ENCODE data around the gene GNGT2. TPM values are rescaled to one million over a fixed set of nuclear protein-coding genes. Genes with fewer than 3 reads are reported as not detected.

GNGT2 gene
- total and polyA plus RNA-seq, 4 donors = 1.8 to 12.3 (median 7.3) TPM

DNA sequence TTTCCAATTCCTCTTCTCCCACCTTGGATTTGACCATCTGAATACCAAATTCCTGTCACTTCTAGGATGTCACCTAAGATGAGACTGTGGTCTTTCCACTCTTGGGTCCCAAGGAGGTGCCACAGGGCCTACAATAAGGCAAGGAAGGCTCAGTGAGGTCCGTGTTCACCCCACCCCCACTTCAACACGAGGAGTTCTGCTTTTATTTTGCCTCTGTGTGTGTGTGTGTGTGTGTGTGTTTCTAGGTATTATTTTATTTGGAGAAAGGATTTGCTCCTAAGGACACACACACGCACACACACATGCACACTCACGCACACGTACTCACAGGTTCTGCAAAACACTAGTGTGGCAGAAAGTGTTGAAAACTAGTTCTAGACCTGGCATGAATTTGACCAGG, 44.8 kb upstream of the GNGT2 start:
- no peak for DNase-seq
- Histone ChIP-seq H3K27ac (ENCODE audit: low read depth in 1 of 2, low read length in 1 of 2) (no peak overlapping the region), H3K4me3 (no peak overlapping the region), H3K9me3 (ENCODE audit: control insufficient read depth in 4 of 4, insufficient read depth in 3 of 4, low read length in 3 of 4) (no peaks in the 10 kb centered on the region), H3K4me1 (ENCODE audit: control insufficient read depth in 5 of 5, insufficient read depth in 5 of 5, low read length in 5 of 5) (peaks cover 0 to 4% (median 0%) of the 10 kb centered on the region in 5 donors), H3K9ac (ENCODE audit: insufficient read depth in 1 of 2, low read length in 2 of 2) (no peak overlapping the region), H3K27me3 (ENCODE audit: control insufficient read depth in 3 of 3, insufficient read depth in 3 of 3, low read length in 2 of 3) (no peaks in the 10 kb centered on the region), H3K36me3 (ENCODE audit: control insufficient read depth in 4 of 4, insufficient read depth in 4 of 4, low read length in 4 of 4) (no peaks in the 10 kb centered on the region)
- ATAC-seq (ENCODE audit: insufficient read depth, low FRiP score) = no peak
- TF ChIP-seq, protein P1, sequence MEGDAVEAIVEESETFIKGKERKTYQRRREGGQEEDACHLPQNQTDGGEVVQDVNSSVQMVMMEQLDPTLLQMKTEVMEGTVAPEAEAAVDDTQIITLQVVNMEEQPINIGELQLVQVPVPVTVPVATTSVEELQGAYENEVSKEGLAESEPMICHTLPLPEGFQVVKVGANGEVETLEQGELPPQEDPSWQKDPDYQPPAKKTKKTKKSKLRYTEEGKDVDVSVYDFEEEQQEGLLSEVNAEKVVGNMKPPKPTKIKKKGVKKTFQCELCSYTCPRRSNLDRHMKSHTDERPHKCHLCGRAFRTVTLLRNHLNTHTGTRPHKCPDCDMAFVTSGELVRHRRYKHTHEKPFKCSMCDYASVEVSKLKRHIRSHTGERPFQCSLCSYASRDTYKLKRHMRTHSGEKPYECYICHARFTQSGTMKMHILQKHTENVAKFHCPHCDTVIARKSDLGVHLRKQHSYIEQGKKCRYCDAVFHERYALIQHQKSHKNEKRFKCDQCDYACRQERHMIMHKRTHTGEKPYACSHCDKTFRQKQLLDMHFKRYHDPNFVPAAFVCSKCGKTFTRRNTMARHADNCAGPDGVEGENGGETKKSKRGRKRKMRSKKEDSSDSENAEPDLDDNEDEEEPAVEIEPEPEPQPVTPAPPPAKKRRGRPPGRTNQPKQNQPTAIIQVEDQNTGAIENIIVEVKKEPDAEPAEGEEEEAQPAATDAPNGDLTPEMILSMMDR (IDR thresholded peaks at IDR 0.05; ENCODE audit: control extremely low read depth, extremely low read depth) = no peak
- 61 to 62% methylated on average over 5 of the region's 5 CpGs for WGBS, 2 donors

DNA sequence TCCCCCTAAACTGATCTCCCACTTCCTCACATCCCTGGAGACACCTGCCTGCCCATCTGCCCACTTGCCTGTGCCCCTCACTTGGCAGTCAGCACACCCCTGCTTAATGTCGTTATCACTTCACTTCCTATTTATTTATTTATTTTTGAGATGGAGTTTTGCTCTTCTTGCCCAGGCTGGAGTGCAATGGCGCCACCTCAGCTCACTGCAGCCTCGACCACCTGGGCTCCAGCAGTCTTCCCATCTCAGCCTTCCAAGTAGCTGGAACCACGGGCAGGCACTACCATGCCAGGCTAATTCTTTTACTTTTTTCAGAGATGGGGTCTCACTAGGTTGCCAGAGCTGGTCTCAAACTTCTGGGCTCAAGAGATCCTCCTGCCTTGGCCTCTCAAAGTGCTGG, 43.7 kb upstream of the GNGT2 start:
- H3K4me1 ChIP-seq (ENCODE audit: control insufficient read depth in 5 of 5, insufficient read depth in 5 of 5, low read length in 5 of 5) = peaks cover 0 to 6% (median 0%) of the 10 kb centered on the region in 5 donors
- no peaks in the 10 kb centered on the region for H3K27me3 ChIP-seq (ENCODE audit: control insufficient read depth in 3 of 3, insufficient read depth in 3 of 3, low read length in 2 of 3)
- DNase-seq (no peak), ATAC-seq (ENCODE audit: insufficient read depth, low FRiP score) (no peak)
- H3K27ac ChIP-seq (ENCODE audit: low read depth in 1 of 2, low read length in 1 of 2) = no peak overlapping the region
- H3K4me3 ChIP-seq = no peak overlapping the region
- no peaks in the 10 kb centered on the region for H3K36me3 ChIP-seq (ENCODE audit: control insufficient read depth in 4 of 4, insufficient read depth in 4 of 4, low read length in 4 of 4)
- TF ChIP-seq, protein P1 (IDR thresholded peaks at IDR 0.05; ENCODE audit: control extremely low read depth, extremely low read depth) = no peak
- H3K9ac ChIP-seq (ENCODE audit: insufficient read depth in 1 of 2, low read length in 2 of 2) = no peak overlapping the region
- no peaks in the 10 kb centered on the region for H3K9me3 ChIP-seq (ENCODE audit: control insufficient read depth in 4 of 4, insufficient read depth in 3 of 4, low read length in 3 of 4)
- WGBS, 2 donors = 67 to 78% methylated on average over 4 of the region's 4 CpGs

DNA sequence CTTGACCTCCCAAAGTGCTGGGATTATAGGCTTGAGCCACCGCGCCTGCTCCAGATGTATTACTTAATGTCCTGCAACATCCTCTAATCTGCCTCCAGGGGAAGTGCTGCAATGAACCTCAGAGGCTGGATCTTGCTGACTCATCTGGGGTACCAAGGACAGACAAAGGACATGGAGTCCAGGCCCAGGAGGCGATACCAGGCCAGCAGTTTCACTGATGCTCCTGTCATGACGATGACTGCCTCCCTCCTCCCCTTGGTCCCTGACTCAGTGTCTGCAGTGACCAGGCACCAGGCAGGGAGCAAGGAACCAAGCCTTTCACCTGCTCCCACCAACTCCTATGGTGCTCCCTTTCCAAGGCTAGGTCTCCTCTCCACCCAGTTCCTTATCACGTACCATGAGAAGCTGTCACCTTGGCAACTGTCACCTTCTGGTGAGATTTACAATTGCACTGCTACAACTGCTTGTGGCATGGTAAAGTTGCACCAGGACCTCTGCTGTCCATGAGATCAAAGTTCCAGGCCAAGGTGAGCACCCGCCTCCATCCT, 41.8 kb upstream of the GNGT2 start:
- no peak for DNase-seq
- 45 to 76% methylated on average over 6 of the region's 6 CpGs for WGBS, 2 donors
- TF ChIP-seq, protein P1 (IDR thresholded peaks at IDR 0.05; ENCODE audit: control extremely low read depth, extremely low read depth) = no peak

More for the DNA sequence above, 41.8 kb upstream of the GNGT2 start:
- H3K9ac ChIP-seq (ENCODE audit: insufficient read depth in 1 of 2, low read length in 2 of 2) = no peak overlapping the region
- H3K27me3 ChIP-seq (ENCODE audit: control insufficient read depth in 3 of 3, insufficient read depth in 3 of 3, low read length in 2 of 3) = no peaks in the 10 kb centered on the region
- H3K9me3 ChIP-seq (ENCODE audit: control insufficient read depth in 4 of 4, insufficient read depth in 3 of 4, low read length in 3 of 4) = no peaks in the 10 kb centered on the region
- no peak overlapping the region for H3K4me3 ChIP-seq
- no peak for ATAC-seq (ENCODE audit: insufficient read depth, low FRiP score)
- H3K36me3 ChIP-seq (ENCODE audit: control insufficient read depth in 4 of 4, insufficient read depth in 4 of 4, low read length in 4 of 4) = no peaks in the 10 kb centered on the region
- no peak overlapping the region for H3K27ac ChIP-seq (ENCODE audit: low read depth in 1 of 2, low read length in 1 of 2)
- peaks cover 0 to 8% (median 0%) of the 10 kb centered on the region in 5 donors for H3K4me1 ChIP-seq (ENCODE audit: control insufficient read depth in 5 of 5, insufficient read depth in 5 of 5, low read length in 5 of 5)
